Suprapubic skin (tissue), 4 donors: Measurements from ENCODE around the gene SCYL1.

ENCODE experiments used
- POLR2A ChIP-seq, 2 donors: fragments of 450-650 bp; IDR thresholded peaks; one replicate each; pipeline ENCODE4 v1.6.1; 2017; ENCODE audit warnings: antibody characterized with exemption in 2 of 2, mild to moderate bottlenecking in 2 of 2, moderate library complexity in 2 of 2
- POLR2AphosphoS5 ChIP-seq, 3 donors: sonication (generic); formaldehyde crosslinking; IDR thresholded peaks; one replicate each; pipeline ENCODE4 v1.6.1; 2017; ENCODE audit warnings: antibody characterized with exemption in 3 of 3
- TF ChIP-seq, protein P1 (sequence below), 2 donors: fragments of 200-600 bp in 1 of 2; fragments of 450-650 bp in 1 of 2; sonication (generic) in 1 of 2; IDR thresholded peaks; one replicate each; pipeline ENCODE4 v1.5.1; 2016 to 2019; ENCODE audit warnings: antibody characterized with exemption in 2 of 2, mild to moderate bottlenecking in 1 of 2, moderate library complexity in 1 of 2

DNA sequence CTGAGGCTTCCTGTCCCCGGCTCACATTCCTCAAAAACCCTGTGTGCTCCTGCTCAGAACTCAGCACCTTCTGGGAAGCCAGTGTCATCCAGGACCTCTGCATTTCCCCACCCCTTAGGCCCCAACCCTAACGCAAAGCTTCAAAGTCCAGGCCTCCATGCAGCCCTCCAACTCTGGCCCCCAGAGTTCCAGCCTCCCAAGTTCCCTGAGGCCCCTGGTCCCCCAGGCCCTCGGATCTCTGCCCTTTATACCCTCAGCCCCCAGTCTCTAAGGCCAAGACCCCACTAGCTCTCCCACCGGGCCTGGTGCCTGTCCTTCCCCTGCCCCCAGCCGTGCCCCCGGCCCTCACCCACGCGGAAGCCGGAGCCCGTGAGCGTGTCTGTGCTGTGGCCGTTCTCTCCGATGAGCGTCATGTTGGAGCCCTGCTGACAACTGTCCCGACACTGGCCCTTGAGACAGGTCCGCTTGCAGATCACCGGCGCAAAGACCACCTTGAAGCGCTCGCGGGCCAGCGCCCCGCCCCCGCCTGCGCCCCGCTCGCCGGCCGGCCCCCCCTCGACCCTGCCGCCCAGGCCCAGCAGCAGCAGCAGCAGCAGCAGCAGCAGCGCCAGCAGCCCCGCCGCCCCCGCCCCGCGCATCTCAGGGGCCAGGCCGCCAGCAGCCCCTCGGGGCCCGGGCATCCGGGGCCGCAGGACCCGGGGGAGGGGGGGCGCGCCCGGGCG lies 32.6 kb downstream of the SCYL1 start:
- TF ChIP-seq, protein P1, sequence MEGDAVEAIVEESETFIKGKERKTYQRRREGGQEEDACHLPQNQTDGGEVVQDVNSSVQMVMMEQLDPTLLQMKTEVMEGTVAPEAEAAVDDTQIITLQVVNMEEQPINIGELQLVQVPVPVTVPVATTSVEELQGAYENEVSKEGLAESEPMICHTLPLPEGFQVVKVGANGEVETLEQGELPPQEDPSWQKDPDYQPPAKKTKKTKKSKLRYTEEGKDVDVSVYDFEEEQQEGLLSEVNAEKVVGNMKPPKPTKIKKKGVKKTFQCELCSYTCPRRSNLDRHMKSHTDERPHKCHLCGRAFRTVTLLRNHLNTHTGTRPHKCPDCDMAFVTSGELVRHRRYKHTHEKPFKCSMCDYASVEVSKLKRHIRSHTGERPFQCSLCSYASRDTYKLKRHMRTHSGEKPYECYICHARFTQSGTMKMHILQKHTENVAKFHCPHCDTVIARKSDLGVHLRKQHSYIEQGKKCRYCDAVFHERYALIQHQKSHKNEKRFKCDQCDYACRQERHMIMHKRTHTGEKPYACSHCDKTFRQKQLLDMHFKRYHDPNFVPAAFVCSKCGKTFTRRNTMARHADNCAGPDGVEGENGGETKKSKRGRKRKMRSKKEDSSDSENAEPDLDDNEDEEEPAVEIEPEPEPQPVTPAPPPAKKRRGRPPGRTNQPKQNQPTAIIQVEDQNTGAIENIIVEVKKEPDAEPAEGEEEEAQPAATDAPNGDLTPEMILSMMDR (IDR thresholded peaks at IDR 0.05): no peak
- TF ChIP-seq POLR2A (IDR thresholded peaks at IDR 0.05) (no peak), POLR2AphosphoS5 (IDR thresholded peaks at IDR 0.05) (no peak)
